Measurements from ENCODE around the gene GABRR1.

Gene GABRR1

GRCh38 chr6:89217299-89217910 lies at the start of gene GABRR1:
GABRR1 (minus strand) TSS chr6:89217358; CDS start chr6:89217322, 36 bp downstream.
- H3K4me3 ChIP-seq (replicated peaks in 1 of 2; ENCODE audit: low read depth in 2 of 2, low read length in 2 of 2), result no peak within 1 kb of the TSS
- DNase-seq (ENCODE audit: low read depth in 2 of 2), result no peak
- TF ChIP-seq, protein P1, sequence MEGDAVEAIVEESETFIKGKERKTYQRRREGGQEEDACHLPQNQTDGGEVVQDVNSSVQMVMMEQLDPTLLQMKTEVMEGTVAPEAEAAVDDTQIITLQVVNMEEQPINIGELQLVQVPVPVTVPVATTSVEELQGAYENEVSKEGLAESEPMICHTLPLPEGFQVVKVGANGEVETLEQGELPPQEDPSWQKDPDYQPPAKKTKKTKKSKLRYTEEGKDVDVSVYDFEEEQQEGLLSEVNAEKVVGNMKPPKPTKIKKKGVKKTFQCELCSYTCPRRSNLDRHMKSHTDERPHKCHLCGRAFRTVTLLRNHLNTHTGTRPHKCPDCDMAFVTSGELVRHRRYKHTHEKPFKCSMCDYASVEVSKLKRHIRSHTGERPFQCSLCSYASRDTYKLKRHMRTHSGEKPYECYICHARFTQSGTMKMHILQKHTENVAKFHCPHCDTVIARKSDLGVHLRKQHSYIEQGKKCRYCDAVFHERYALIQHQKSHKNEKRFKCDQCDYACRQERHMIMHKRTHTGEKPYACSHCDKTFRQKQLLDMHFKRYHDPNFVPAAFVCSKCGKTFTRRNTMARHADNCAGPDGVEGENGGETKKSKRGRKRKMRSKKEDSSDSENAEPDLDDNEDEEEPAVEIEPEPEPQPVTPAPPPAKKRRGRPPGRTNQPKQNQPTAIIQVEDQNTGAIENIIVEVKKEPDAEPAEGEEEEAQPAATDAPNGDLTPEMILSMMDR (IDR thresholded peaks at IDR 0.05; ENCODE audit: low read depth, low read length), result no peak

GRCh38 chr6:89264296-89264695 lies 47.1 kb upstream of the GABRR1 start:
- H3K4me3 ChIP-seq (replicated peaks in 1 of 2; ENCODE audit: low read depth in 2 of 2, low read length in 2 of 2), result no peak overlapping the region
- TF ChIP-seq, protein P1 (IDR thresholded peaks at IDR 0.05; ENCODE audit: low read depth, low read length), result no peak
- no peak for DNase-seq (ENCODE audit: low read depth in 2 of 2)

DNA sequence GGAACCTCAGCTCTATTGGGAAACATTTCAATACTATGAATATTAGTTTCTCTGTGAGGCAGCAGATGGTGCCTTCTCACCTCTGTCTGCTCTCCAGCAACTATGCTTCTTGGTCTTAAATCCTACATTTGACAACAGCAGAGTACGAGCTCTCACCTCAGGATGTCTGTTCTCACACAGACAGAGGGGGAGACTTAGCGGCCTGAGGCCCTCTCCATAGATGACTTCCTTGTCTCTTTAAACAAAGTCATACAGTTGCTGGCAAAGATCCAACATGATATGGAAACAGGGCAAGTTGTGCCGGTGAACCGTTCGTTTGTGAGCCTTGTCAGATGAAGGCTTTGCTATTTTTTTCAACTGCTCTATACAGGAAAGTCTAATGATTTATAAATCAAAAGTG lies 43.7 kb upstream of the GABRR1 start:
- TF ChIP-seq, protein P1 (IDR thresholded peaks at IDR 0.05; ENCODE audit: low read depth, low read length), result no peak
- H3K4me3 ChIP-seq (replicated peaks in 1 of 2; ENCODE audit: low read depth in 2 of 2, low read length in 2 of 2), result no peak overlapping the region
- DNase-seq (ENCODE audit: low read depth in 2 of 2), result no peak

DNA sequence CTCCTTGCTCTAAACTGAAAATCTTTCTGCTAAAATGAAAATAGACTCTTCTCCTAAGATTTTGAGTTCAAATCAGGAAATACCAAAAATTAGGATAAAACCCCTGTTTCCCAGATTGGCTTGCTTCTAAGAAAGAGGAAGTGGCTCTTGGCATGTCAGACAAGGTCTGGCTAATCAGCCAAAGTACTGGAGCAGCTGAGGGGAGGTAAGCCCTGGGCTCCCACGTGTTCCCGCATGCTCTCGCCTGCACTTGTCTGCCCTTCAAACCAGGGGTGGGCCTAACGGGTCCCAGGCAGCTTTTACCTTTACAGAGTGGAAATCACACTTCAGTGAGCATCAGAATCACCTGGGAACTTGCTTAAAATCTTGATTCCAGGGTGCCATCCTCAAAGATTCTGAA lies 43.2 kb upstream of the GABRR1 start:
- DNase-seq (ENCODE audit: low read depth in 2 of 2), result no peak
- TF ChIP-seq, protein P1 (IDR thresholded peaks at IDR 0.05; ENCODE audit: low read depth, low read length), result no peak
- no peak overlapping the region for H3K4me3 ChIP-seq (replicated peaks in 1 of 2; ENCODE audit: low read depth in 2 of 2, low read length in 2 of 2)

GRCh38 chr6:89258912-89259311 lies 41.8 kb upstream of the GABRR1 start:
- DNase-seq (ENCODE audit: low read depth in 2 of 2), result no peak
- TF ChIP-seq, protein P1 (IDR thresholded peaks at IDR 0.05; ENCODE audit: low read depth, low read length), result no peak
- H3K4me3 ChIP-seq (replicated peaks in 1 of 2; ENCODE audit: low read depth in 2 of 2, low read length in 2 of 2), result no peak overlapping the region

- TF ChIP-seq, protein P1 (IDR thresholded peaks at IDR 0.05; ENCODE audit: low read depth, low read length), result no peak
- DNase-seq (ENCODE audit: low read depth in 2 of 2), result no peak
- no peak overlapping the region for H3K4me3 ChIP-seq (replicated peaks in 1 of 2; ENCODE audit: low read depth in 2 of 2, low read length in 2 of 2)
These were observed 40.6 kb upstream of the GABRR1 start for GRCh38 chr6:89257781-89258180.

- no peak for DNase-seq (ENCODE audit: low read depth in 2 of 2)
- TF ChIP-seq, protein P1 (IDR thresholded peaks at IDR 0.05; ENCODE audit: low read depth, low read length), result no peak
- no peak overlapping the region for H3K4me3 ChIP-seq (replicated peaks in 1 of 2; ENCODE audit: low read depth in 2 of 2, low read length in 2 of 2)
These were observed 40.2 kb upstream of the GABRR1 start for GRCh38 chr6:89257346-89257745.

Measured in cardiac fibroblast (primary cell).